WTC11 (cell line): Measurements from ENCODE around the gene TAOK2. TPM values are rescaled to one million over a fixed set of nuclear protein-coding genes. Genes with fewer than 3 reads are reported as not detected.

Experiments
- ATAC-seq: fragments of 200-7000 bp; cut with Tn5 transposase; 2 replicates; pipeline ENCODE4 v1.10.0; 2021; ENCODE audit warnings: mild to moderate bottlenecking, moderate library complexity
- CTCF ChIA-PET: fragments of 300-600 bp; sonication (Branson Sonifier 250); formaldehyde crosslinking; loops from one replicate; lab custom pipeline; 2021; ENCODE audit warnings: antibody characterized with exemption; lab: Charles Lee
- POLR2A ChIA-PET: fragments of 350-600 bp; sonication (Branson Sonifier 250); formaldehyde crosslinking; loops from one replicate; lab custom pipeline; 2021; ENCODE audit warnings: antibody characterized with exemption; lab: Charles Lee
- DNase-seq: peaks from one replicate; pipeline ENCODE4 v3.0.0; 2021; ENCODE audit warnings: low spot score
- H3K27ac Mint-ChIP-seq: 2 replicates; pipeline ENCODE4 v1.8.0; 2021; ENCODE audit warnings: mixed read lengths
- H3K27me3 Mint-ChIP-seq: 2 replicates; pipeline ENCODE4 v1.8.0; 2021; ENCODE audit warnings: low read depth, mild to moderate bottlenecking, moderate library complexity, mixed read lengths
- H3K36me3 Mint-ChIP-seq: 2 replicates; pipeline ENCODE4 v1.8.0; 2021; ENCODE audit warnings: mixed read lengths
- H3K4me1 Mint-ChIP-seq: 2 replicates; pipeline ENCODE4 v1.8.0; 2022; ENCODE audit warnings: mixed read lengths
- H3K4me3 Mint-ChIP-seq: 2 replicates; pipeline ENCODE4 v1.8.0; 2021; ENCODE audit warnings: mild to moderate bottlenecking, moderate library complexity, mixed read lengths
- H3K9me3 Mint-ChIP-seq: 2 replicates; pipeline ENCODE4 v1.8.0; 2021; ENCODE audit warnings: mixed read lengths
- AR ChIP-seq: fragments of 250-450 bp; sonication (Bioruptor Pico); IDR thresholded peaks from 2 replicates; pipeline ENCODE4 v1.9.0; 2021; ENCODE audit warnings: mild to moderate bottlenecking
- ATF1 ChIP-seq: sonication (generic); formaldehyde crosslinking; IDR thresholded peaks from 2 replicates; pipeline ENCODE4 v1.8.1; 2023; ENCODE audit warnings: mild to moderate bottlenecking, moderate library complexity, missing genetic modification reagents
- ATF6 ChIP-seq: sonication (generic); formaldehyde crosslinking; IDR thresholded peaks from 2 replicates; pipeline ENCODE4 v1.8.1; 2023; ENCODE audit warnings: mild to moderate bottlenecking, missing genetic modification reagents
- CBFB ChIP-seq: sonication (generic); formaldehyde crosslinking; IDR thresholded peaks from 2 replicates; pipeline ENCODE4 v1.8.1; 2022; ENCODE audit warnings: mild to moderate bottlenecking, low read depth, missing genetic modification reagents
- GTF2I ChIP-seq: fragments of 250-450 bp; sonication (Bioruptor Pico); conservative IDR thresholded peaks from 2 replicates; pipeline ENCODE4 v1.4.0; 2021; ENCODE audit warnings: mild to moderate bottlenecking
- IRF1 ChIP-seq: sonication (generic); formaldehyde crosslinking; IDR thresholded peaks from 2 replicates; pipeline ENCODE4 v1.8.0; 2023; ENCODE audit warnings: missing genetic modification reagents
- IRF2 ChIP-seq: sonication (generic); formaldehyde crosslinking; IDR thresholded peaks from 2 replicates; pipeline ENCODE4 v1.8.0; 2022; ENCODE audit warnings: low read depth, missing genetic modification reagents, borderline replicate concordance
- OVOL2 ChIP-seq: fragments of 250-450 bp; sonication (Bioruptor Pico); IDR thresholded peaks from 2 replicates; pipeline ENCODE4 v1.9.0; 2021; ENCODE audit warnings: mild to moderate bottlenecking, borderline replicate concordance
- SMAD4 ChIP-seq: sonication (generic); formaldehyde crosslinking; IDR thresholded peaks from 2 replicates; pipeline ENCODE4 v1.8.0; 2022; ENCODE audit warnings: mild to moderate bottlenecking, missing genetic modification reagents
- SP1 ChIP-seq: sonication (generic); formaldehyde crosslinking; conservative IDR thresholded peaks from 2 replicates; pipeline ENCODE4 v1.8.1; 2022; ENCODE audit warnings: missing genetic modification reagents
- TEAD1 ChIP-seq: sonication (generic); formaldehyde crosslinking; IDR thresholded peaks from 2 replicates; pipeline ENCODE4 v1.8.0; 2022; ENCODE audit warnings: mild to moderate bottlenecking, missing genetic modification reagents
- ZNF263 ChIP-seq: sonication (generic); formaldehyde crosslinking; IDR thresholded peaks from 2 replicates; pipeline ENCODE4 v1.8.1; 2022; ENCODE audit warnings: low read depth, mild to moderate bottlenecking, moderate library complexity, missing genetic modification reagents
- ZNF396 ChIP-seq: fragments of 250-450 bp; sonication (Bioruptor Pico); IDR thresholded peaks from 2 replicates; pipeline ENCODE4 v1.8.0; 2021; ENCODE audit warnings: mild to moderate bottlenecking, moderate library complexity, borderline replicate concordance
- total RNA-seq: library from RNA; stranded (reverse); gene quantifications from 3 replicates; pipeline ENCODE4 v1.2.3, GENCODE V29; 2021
- TF ChIP-seq, protein P1 (sequence below): fragments of 250-450 bp; sonication (Bioruptor Pico); IDR thresholded peaks from 2 replicates; pipeline ENCODE4 v1.9.0; 2021; ENCODE audit warnings: mild to moderate bottlenecking, borderline replicate concordance
- TF ChIP-seq, protein P2 (sequence below): fragments of 250-450 bp; sonication (Bioruptor Pico); IDR thresholded peaks from 2 replicates; pipeline ENCODE4 v1.9.0; 2021; ENCODE audit warnings: mild to moderate bottlenecking
- TF ChIP-seq, protein P3 (sequence below): fragments of 250-450 bp; sonication (Bioruptor Pico); conservative IDR thresholded peaks from 2 replicates; pipeline ENCODE4 v1.9.0; 2021; ENCODE audit warnings: mild to moderate bottlenecking

Gene TAOK2
- total RNA-seq, 1 experiment from 2014 or later: 42.4 TPM

GRCh38 chr16:29943846-29944799, 29.5 kb upstream of the TAOK2 start:
- Mint-ChIP-seq H3K4me1 (peaks cover 12% of the 10 kb centered on the region), H3K4me3 (no peak overlapping the region), H3K9me3 (peaks cover 14% of the 10 kb centered on the region; the same call in 1 of the 2 replicates), H3K27ac (peak overlapping the region; percentile 60), H3K36me3 (no peaks in the 10 kb centered on the region), H3K27me3 (peaks cover 11% of the 10 kb centered on the region)
- ChIA-PET CTCF (interaction anchor here (0.6 to 2.1 kb wide), 19 partner anchors 8 to 168 kb away, joined by 3 to 18 read pairs (median 5); partner anchors contain the start of genes KIF22, SEZ6L2, TAOK2 and TMEM219), POLR2A (interaction anchor here (0.8 to 1.5 kb wide), 4 partner anchors 17 to 793 kb away, joined by 3 to 7 read pairs (median 4); partner anchors contain the start of gene TMEM219)
- no peak for TF ChIP-seq OVOL2 (CRISPR knock-in tag)
- TF ChIP-seq GTF2I (CRISPR knock-in tag): no peak
- TF ChIP-seq, protein P1, sequence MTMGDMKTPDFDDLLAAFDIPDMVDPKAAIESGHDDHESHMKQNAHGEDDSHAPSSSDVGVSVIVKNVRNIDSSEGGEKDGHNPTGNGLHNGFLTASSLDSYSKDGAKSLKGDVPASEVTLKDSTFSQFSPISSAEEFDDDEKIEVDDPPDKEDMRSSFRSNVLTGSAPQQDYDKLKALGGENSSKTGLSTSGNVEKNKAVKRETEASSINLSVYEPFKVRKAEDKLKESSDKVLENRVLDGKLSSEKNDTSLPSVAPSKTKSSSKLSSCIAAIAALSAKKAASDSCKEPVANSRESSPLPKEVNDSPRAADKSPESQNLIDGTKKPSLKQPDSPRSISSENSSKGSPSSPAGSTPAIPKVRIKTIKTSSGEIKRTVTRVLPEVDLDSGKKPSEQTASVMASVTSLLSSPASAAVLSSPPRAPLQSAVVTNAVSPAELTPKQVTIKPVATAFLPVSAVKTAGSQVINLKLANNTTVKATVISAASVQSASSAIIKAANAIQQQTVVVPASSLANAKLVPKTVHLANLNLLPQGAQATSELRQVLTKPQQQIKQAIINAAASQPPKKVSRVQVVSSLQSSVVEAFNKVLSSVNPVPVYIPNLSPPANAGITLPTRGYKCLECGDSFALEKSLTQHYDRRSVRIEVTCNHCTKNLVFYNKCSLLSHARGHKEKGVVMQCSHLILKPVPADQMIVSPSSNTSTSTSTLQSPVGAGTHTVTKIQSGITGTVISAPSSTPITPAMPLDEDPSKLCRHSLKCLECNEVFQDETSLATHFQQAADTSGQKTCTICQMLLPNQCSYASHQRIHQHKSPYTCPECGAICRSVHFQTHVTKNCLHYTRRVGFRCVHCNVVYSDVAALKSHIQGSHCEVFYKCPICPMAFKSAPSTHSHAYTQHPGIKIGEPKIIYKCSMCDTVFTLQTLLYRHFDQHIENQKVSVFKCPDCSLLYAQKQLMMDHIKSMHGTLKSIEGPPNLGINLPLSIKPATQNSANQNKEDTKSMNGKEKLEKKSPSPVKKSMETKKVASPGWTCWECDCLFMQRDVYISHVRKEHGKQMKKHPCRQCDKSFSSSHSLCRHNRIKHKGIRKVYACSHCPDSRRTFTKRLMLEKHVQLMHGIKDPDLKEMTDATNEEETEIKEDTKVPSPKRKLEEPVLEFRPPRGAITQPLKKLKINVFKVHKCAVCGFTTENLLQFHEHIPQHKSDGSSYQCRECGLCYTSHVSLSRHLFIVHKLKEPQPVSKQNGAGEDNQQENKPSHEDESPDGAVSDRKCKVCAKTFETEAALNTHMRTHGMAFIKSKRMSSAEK (CRISPR knock-in tag): no peak
- TF ChIP-seq SMAD4 (CRISPR knock-in tag): no peak
- no peak for TF ChIP-seq ZNF263 (CRISPR knock-in tag)
- TF ChIP-seq ATF6 (CRISPR knock-in tag): no peak
- no peak for TF ChIP-seq IRF1 (CRISPR knock-in tag)
- TF ChIP-seq AR (CRISPR knock-in tag): no peak
- no peak for TF ChIP-seq TEAD1
- no peak for TF ChIP-seq ATF1 (CRISPR knock-in tag)
- ATAC-seq (peak; percentile 94), DNase-seq (peak; percentile 19)

DNA sequence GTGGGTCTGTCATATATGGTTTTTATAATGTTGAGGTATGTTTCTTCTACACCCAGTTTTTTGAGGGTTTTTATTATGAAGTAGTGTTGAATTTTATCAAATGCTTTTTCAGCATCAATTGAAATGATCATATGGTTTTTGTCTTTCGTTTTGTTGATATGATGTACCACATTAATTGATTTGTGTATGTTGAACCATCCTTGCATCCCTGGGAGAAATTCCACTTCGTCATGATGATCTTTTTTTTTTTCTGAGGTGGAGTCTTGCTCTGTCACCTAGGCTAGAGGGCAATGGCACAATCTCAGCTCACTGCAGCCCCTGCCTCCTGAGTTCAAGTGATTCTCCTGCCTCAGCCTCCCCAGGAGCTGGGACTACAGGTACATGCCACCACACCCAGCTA, 25.8 kb upstream of the TAOK2 start:
- TF ChIP-seq, protein P2, sequence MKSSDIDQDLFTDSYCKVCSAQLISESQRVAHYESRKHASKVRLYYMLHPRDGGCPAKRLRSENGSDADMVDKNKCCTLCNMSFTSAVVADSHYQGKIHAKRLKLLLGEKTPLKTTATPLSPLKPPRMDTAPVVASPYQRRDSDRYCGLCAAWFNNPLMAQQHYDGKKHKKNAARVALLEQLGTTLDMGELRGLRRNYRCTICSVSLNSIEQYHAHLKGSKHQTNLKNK (CRISPR knock-in tag): no peak
- TF ChIP-seq SP1 (CRISPR knock-in tag) (no peak), ZNF396 (no peak), CBFB (no peak), IRF2 (CRISPR knock-in tag) (no peak)
- TF ChIP-seq, protein P3, sequence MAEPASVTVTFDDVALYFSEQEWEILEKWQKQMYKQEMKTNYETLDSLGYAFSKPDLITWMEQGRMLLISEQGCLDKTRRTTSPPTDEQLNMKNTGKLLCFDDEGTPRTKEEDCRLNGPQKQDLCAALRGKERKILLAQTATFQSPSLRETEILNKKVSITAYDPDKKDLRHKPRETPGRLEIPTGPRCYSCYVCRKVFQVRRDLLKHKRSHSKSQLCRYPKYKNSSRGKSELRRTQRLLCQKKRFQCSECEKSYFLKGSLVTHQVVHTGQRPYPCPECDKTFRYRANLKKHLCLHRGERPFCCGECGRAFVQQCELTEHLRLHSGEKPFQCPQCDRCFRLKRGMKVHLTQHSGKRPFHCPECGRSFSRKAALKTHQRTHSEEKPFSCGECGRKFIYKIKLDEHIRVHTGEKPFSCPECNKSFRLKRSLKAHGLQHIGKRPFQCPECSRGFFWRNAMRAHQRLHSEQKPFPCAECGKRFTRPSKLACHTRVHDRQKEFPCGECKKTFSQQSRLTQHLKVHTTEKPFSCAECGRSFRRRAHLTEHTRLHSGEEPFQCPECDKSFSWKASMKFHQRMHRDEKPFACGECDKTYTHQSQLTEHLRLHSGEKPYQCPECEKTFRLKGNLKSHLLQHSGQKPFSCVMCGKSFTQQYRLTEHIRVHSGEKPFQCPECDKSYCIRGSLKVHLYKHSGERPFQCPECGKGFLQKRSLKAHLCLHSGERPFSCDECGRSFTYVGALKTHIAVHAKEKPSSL (CRISPR knock-in tag): no peak
- no peak for ATAC-seq
- Mint-ChIP-seq H3K9me3 (peaks cover 7% of the 10 kb centered on the region), H3K27ac (no peak overlapping the region), H3K27me3 (peaks cover 5% of the 10 kb centered on the region; the same call in 1 of the 2 replicates), H3K4me1 (peaks cover 22% of the 10 kb centered on the region), H3K4me3 (no peak overlapping the region), H3K36me3 (no peaks in the 10 kb centered on the region)
- CTCF ChIA-PET: no interaction called here
- no peak for DNase-seq
- POLR2A ChIA-PET: no interaction called here
